Stomach smooth muscle (tissue), 2 donors: ENCODE results near the gene ADAM33.

Experiments
- H3K27ac ChIP-seq: one replicate; pipeline ENCODE4 v1.7.0; 2013; ENCODE audit warnings: mild to moderate bottlenecking, low read length, inconsistent platforms
- H3K27me3 ChIP-seq, 2 donors: one replicate each; pipeline ENCODE4 v1.7.0; 2013; ENCODE audit warnings: low read length in 2 of 2; ENCODE audit not compliant: insufficient read depth in 2 of 2, control insufficient read depth in 1 of 2
- H3K36me3 ChIP-seq, 2 donors: one replicate each; pipeline ENCODE4 v1.7.0; 2013; ENCODE audit warnings: low read length in 2 of 2; ENCODE audit not compliant: control insufficient read depth in 2 of 2, insufficient read depth in 2 of 2
- H3K4me1 ChIP-seq: one replicate; pipeline ENCODE4 v1.7.0; 2013; ENCODE audit warnings: low read length; ENCODE audit not compliant: control insufficient read depth, insufficient read depth
- H3K4me3 ChIP-seq, 2 donors: one replicate each; pipeline ENCODE4 v1.7.0; 2013; ENCODE audit warnings: low read length in 2 of 2
- H3K9ac ChIP-seq, 2 donors: one replicate each; pipeline ENCODE4 v1.7.0; 2013; ENCODE audit warnings: low read length in 2 of 2, mild to moderate bottlenecking in 1 of 2
- H3K9me3 ChIP-seq, 2 donors: one replicate each; pipeline ENCODE4 v1.7.0; 2013; ENCODE audit warnings: low read length in 2 of 2; ENCODE audit not compliant: control insufficient read depth in 2 of 2
- donor health status: healthy.
- donor health status: Pancreatic carcinoma.

Gene ADAM33

DNA sequence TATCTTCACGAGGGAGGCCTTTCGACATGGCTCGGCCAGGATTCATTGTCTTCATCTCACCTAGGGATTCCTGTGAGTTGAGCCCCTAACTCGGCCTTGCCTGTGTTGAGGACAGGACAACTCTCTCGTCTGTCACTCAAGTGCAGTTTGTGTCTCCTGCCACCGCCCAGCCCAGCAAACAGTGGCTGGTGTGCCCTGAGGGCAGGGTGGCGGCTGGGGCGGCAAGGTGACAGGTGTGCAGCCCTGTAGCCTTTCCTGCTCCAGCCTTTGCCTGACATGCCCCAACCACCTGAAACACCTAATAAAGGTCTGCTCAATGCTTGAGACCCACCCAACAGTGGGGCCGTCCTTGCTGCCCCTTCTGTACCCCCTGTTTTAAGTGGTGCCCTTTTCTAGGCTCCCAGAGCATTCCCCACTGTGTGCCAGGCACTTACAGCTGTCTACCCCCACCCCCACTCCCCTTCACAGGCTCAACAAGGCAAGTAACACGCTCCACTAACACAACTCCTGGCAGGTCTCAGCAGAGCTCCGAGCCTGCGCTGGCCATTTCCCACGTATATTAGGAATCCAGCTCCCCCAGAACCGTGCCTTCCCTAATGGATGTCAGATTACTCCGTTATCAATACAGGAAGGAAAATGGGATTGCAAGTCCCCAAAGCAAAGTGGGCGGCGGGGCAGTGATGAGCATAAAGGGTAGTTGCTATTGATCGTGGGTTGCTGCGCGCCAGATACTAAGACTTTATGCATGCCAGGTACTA, 36.3 kb downstream of the ADAM33 start:
- Histone ChIP-seq H3K27me3 (no peaks in the 10 kb centered on the region), H3K9me3 (no peaks in the 10 kb centered on the region), H3K4me1 (peaks cover 23% of the 10 kb centered on the region), H3K4me3 (no peak overlapping the region), H3K9ac (no peak overlapping the region), H3K27ac (no peak overlapping the region), H3K36me3 (peaks cover 14 to 25% of the 10 kb centered on the region in 2 donors)

DNA sequence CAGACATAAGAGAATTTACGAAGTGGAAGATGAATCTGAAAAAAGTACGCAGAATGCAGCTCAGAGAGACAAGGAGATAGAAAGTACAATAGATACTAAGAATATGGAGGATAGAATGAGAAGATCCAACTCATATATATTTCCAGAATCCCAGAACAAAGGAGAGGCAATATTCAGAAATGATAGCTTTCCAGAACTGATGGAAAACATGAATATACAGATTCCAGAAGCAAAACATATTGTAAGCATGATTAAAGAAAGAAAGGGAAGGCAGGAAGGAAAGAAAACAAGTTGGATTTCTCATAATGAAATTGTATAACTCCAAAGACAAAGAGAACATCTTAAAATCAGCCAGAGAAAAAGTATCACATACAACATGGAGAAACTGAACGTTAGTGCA, 41.6 kb downstream of the ADAM33 start:
- no peaks in the 10 kb centered on the region for H3K4me1 ChIP-seq
- peaks cover 18 to 19% of the 10 kb centered on the region in 2 donors for H3K36me3 ChIP-seq
- H3K4me3 ChIP-seq = no peak overlapping the region
- no peak overlapping the region for H3K9ac ChIP-seq
- H3K27ac ChIP-seq = no peak overlapping the region
- H3K9me3 ChIP-seq = no peaks in the 10 kb centered on the region
- H3K27me3 ChIP-seq = no peaks in the 10 kb centered on the region

DNA sequence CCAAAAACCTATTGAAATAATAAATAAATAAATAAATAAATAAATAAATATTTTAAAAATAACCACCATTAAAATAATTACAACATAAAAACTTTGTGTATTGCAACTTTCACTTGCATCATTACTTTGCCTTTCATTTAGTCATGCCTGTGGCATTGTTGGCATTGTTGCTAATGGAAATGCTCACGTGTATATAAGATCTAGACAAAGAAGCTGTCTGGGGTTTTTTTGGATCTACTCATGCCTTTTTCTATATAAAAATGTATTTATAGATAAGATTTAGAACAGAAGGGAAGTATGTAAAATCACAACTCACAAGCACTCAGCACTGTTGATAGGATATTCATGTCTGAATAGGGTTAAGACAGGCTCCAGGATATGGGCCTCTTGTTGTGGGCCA, 46.5 kb downstream of the ADAM33 start:
- Histone ChIP-seq H3K27ac (no peak overlapping the region), H3K4me3 (no peak overlapping the region), H3K9me3 (no peaks in the 10 kb centered on the region), H3K4me1 (no peaks in the 10 kb centered on the region), H3K9ac (no peak overlapping the region), H3K36me3 (peaks cover 4 to 5% of the 10 kb centered on the region in 2 donors), H3K27me3 (no peaks in the 10 kb centered on the region)

DNA sequence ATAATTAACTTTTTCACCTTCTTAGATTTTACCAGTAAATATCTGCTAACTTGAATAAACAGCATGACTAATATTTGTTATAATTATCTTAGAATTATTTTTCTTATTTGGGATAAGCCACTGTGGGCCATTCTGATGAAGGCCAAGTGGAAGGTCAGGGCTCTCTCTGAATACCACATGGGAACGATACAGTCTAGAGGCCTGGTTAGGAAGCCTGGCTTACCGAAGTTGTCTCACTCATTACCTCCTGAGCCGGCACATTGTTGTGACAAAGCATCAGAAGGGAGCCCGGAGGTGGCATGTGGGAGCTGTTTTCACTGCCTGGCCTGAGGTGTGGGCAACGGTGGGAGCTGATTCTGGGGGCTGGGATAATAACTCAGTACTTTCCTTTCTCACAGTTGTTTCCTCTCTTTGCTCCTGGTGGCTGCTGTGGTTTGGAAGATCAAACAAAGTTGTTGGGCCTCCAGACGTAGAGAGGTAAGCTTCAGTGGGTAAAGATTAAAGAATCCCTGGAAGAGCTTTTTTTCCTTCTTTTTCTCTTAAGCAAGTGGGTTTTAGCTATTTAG, 47.8 kb downstream of the ADAM33 start:
- H3K27ac ChIP-seq = no peak overlapping the region
- no peak overlapping the region for H3K9ac ChIP-seq
- no peaks in the 10 kb centered on the region for H3K27me3 ChIP-seq
- H3K9me3 ChIP-seq = no peaks in the 10 kb centered on the region
- H3K4me1 ChIP-seq = no peaks in the 10 kb centered on the region
- H3K4me3 ChIP-seq = no peak overlapping the region
- peaks cover 4 to 12% of the 10 kb centered on the region in 2 donors for H3K36me3 ChIP-seq

DNA sequence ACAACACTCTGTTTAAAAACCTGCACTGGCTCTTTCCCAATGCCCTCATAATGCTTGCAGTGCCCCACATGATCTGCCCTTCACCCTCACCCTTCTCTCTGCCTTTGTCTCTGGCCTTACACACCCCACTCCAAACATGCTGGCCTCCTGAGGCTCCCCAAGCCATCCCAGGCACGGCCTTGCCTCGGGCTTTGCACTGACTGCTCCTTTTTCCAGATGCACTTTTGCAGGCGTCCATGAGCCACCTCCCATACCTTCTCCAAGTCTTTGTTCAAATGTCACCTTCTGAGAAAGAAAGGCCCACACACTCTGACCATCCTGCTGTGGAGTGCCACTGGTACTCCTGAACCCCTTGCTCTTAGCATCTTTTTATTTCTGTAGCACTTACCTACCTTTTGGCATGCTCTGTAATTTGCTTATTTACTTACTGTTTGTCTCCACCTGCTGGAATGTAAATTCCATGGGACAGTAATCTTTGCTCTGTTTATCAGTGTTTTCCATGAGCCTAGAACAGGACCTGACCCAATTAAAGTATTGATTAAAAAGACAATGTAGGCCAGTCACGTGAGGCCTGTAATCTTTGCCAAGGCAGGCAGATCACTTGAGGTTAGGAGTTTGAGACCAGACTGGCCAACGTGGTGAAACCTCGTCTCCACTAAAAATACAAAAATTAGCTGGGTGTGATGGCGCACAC, 49.4 kb downstream of the ADAM33 start:
- no peak overlapping the region for H3K4me3 ChIP-seq
- no peaks in the 10 kb centered on the region for H3K4me1 ChIP-seq
- H3K36me3 ChIP-seq = peaks cover 0 to 17% of the 10 kb centered on the region in 2 donors
- no peak overlapping the region for H3K9ac ChIP-seq
- no peaks in the 10 kb centered on the region for H3K27me3 ChIP-seq
- no peak overlapping the region for H3K27ac ChIP-seq
- H3K9me3 ChIP-seq = no peaks in the 10 kb centered on the region

DNA sequence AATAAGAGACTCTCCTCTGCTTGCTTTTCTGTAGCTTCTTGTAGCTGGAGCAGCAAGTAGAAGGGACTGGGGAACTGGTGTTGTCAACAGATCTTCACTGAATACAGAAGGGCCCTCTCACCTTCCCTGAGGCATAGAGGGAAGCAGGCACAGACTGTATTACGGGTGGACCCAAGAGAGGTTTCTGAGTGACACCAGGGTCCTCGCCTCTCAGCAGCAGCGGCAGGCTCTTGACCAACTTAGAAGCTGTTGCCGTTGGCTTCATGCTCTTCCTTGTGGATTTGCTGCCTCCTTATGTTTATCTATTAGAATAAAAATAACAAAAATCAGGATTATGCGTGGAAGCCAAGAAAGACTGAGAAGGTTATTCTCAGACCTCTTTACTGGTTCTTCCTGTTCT, 50.3 kb downstream of the ADAM33 start:
- no peaks in the 10 kb centered on the region for H3K27me3 ChIP-seq
- no peak overlapping the region for H3K27ac ChIP-seq
- no peaks in the 10 kb centered on the region for H3K9me3 ChIP-seq
- no peak overlapping the region for H3K4me3 ChIP-seq
- H3K36me3 ChIP-seq = peaks cover 0 to 17% of the 10 kb centered on the region in 2 donors
- no peak overlapping the region for H3K9ac ChIP-seq
- H3K4me1 ChIP-seq = no peaks in the 10 kb centered on the region

DNA sequence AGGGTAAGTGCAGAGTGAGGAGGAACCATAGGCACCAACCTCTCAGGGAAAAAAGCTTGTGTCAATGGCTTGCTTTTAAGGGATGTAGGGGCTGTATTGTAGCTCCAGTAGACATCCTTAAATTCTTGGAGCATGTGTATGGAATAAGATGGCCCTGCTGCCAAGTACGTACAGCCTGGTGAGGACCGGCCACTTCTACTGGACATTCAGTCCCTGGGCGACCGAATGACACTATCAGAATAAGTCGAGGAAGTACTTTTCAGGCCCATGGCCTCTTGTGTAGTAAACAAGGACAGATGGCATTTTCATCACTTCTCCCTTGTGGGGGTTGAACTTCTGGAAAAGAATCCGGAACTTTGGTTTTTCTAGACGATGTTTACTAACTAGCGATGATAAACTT, 51.4 kb downstream of the ADAM33 start:
- Histone ChIP-seq H3K27ac (no peak overlapping the region), H3K27me3 (no peaks in the 10 kb centered on the region), H3K9ac (no peak overlapping the region), H3K4me1 (no peaks in the 10 kb centered on the region), H3K9me3 (no peaks in the 10 kb centered on the region), H3K4me3 (no peak overlapping the region), H3K36me3 (peaks cover 0 to 17% of the 10 kb centered on the region in 2 donors)

DNA sequence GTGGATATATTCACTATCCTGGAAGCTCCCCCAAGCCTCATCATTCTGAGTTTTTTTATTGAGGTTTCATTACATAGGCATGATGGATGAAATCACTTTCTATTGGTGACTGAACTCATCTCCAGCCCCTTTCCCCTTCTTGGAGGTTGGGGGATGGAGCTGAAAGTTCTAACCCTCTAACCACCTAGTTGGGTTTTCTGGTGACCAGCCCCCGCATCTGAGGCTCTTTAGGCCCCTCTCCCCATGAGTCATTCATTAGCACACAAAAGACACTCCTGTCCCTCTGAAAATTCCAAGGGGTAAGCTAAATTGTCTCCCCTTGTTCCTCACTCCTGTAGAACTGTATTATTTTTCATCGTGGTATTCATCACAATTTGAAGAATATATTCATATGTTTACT, 51.9 kb downstream of the ADAM33 start:
- H3K9me3 ChIP-seq = no peaks in the 10 kb centered on the region
- H3K27me3 ChIP-seq = no peaks in the 10 kb centered on the region
- no peaks in the 10 kb centered on the region for H3K4me1 ChIP-seq
- H3K36me3 ChIP-seq = peaks cover 3 to 17% of the 10 kb centered on the region in 2 donors
- no peak overlapping the region for H3K27ac ChIP-seq
- no peak overlapping the region for H3K4me3 ChIP-seq
- no peak overlapping the region for H3K9ac ChIP-seq

DNA sequence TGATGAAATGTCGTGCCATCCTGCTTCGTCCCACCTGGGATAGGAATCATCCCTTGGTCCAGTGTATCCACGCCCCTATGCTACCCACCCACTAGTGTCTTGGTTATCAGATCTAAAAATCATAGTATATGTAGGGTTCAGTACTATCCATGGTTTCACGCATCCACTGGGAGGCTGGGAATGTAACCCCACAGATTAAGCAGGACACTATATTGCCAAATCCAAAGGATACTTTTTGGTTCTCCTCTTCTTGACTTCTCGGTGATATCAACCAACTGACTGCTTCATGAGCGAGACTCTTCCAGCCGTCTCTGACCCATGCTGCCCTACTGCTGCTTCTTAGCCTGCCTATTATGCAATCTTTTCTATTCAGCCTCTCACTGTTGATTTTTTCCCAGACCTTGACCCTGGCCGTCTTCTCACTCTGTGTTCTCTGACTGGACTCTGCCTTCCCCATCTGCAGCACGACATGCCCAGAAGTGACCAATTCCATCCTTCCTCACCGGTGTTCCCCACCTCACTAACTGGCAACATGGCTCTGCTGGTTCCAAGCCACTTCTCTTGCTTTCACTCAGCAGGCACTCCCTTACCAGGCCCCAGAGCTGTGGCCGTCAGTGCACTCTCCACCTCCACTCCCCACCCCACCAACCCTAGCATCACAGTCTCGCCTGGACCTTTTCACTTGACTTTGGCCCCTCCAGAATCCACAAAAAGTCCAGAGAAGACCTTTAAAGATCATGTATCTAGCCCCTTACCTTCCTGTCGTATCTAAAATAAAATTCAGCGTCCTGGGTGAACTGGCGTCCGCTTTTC, 53.1 kb downstream of the ADAM33 start:
- Histone ChIP-seq H3K4me1 (no peaks in the 10 kb centered on the region), H3K36me3 (peaks cover 3 to 17% of the 10 kb centered on the region in 2 donors), H3K9ac (no peak overlapping the region), H3K9me3 (no peaks in the 10 kb centered on the region), H3K4me3 (no peak overlapping the region), H3K27me3 (no peaks in the 10 kb centered on the region), H3K27ac (no peak overlapping the region)

DNA sequence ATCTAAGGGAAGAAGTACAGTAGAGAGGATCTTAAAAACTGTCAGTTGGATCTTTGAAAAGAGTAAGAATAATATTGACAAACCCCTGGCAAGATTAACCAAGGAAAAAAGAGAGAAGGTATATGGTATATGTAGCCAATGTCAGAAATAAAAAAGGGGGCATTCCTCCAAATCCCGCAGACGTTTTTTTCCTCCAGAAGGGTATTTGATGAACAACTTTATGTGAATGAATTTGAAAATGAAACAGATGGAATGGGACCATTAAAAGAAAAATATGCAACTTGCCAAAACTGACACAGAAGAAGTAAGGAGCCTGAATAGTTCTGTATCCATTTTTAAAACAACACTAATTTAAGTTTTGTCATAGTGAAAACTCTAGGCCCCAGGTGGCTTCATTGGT, 54.3 kb downstream of the ADAM33 start:
- Histone ChIP-seq H3K27ac (no peak overlapping the region), H3K4me1 (no peaks in the 10 kb centered on the region), H3K36me3 (peaks cover 3 to 16% of the 10 kb centered on the region in 2 donors), H3K27me3 (no peaks in the 10 kb centered on the region), H3K9me3 (no peaks in the 10 kb centered on the region), H3K4me3 (no peak overlapping the region), H3K9ac (no peak overlapping the region)
